DOHH2 (cell line): Measurements from ENCODE around the gene TRIM67.

Experiments used
- CTCF ChIP-seq: fragments of 200-600 bp; sonication (generic); IDR thresholded peaks from one replicate; pipeline ENCODE4 v1.5.1; 2014; ENCODE audit warnings: antibody characterized with exemption, mild to moderate bottlenecking, low read depth, low read length; ENCODE audit not compliant: poor library complexity, severe bottlenecking
- EZH2phosphoT487 ChIP-seq: fragments of 200-600 bp; sonication (generic); IDR thresholded peaks from 2 replicates; pipeline ENCODE4 v1.6.1; 2017; ENCODE audit warnings: borderline replicate concordance, mild to moderate bottlenecking, antibody characterized with exemption, low read length, moderate library complexity, mixed read lengths

- no peak for TF ChIP-seq CTCF
- no peak for TF ChIP-seq EZH2phosphoT487
Observed at GRCh38 chr1:231265379-231265778, 103.5 kb downstream of the TRIM67 start.
